K562 (cell line): ENCODE measurements around the gene USH1G. TPM values are rescaled to one million over a fixed set of nuclear protein-coding genes. Genes with fewer than 3 reads are reported as not detected.

ENCODE experiments used
- ATAC-seq: fragments of 200-7000 bp; cut with Tn5 transposase; 3 replicates; pipeline ENCODE4 v1.9.1; 2020; ENCODE audit warnings: moderate library complexity
- BruUV-seq: library from RNA; stranded (reverse); fragments of 400-500 nt; replicated peaks from 2 replicates; lab custom pipeline; 2021; lab: Mats Ljungman, UMichigan
- CTCF ChIA-PET: fragments of 300-600 bp; formaldehyde crosslinking; extraction: SDS; loops from one replicate; lab custom pipeline; 2021; ENCODE audit warnings: low intra/inter-chr PET ratio; lab: Yijun Ruan, JAX
- POLR2A ChIA-PET: fragments of 300-600, 350-650 bp; sonication (Branson Sonifier 250); formaldehyde crosslinking; extraction: SDS; loops from one replicate; lab custom pipeline; 2021; ENCODE audit warnings: antibody characterized with exemption, inconsistent platforms; lab: Yijun Ruan, JAX
- DNase-seq, 4 experiments: peaks; one replicate each; pipeline versions ENCODE4 v3.0.0 to v3.0.0-alpha.2; 2011 to 2018; ENCODE audit warnings: low spot score in 3 of 4, mixed read lengths in 3 of 4; ENCODE audit errors: extremely low read depth in 1 of 4
- FAIRE-seq: peaks from 2 replicates; lab custom pipeline; 2011; peaks lifted over from hg19 to GRCh38; lab: Jason Lieb, UNC
- H2AFZ ChIP-seq: 2 replicates; pipeline ENCODE4 v1.6.0; 2011; ENCODE audit warnings: low read depth, low read length, control low read depth, inconsistent platforms
- H3K27ac ChIP-seq: fragments of 200-600 bp; 3 replicates; pipeline ENCODE4 v1.8.0; 2011; ENCODE audit warnings: low read depth, mild to moderate bottlenecking, control low read depth, inconsistent platforms, low read length, moderate library complexity, mixed read lengths; ENCODE audit errors: extremely low read depth
- H3K27me3 ChIP-seq, 2 experiments: fragments of 300-600 bp in 1 of 2; 2 replicates in 1 of 2; 3 replicates in 1 of 2; pipeline versions ENCODE4 v1.6.0 to v1.8.0; 2011; ENCODE audit warnings: inconsistent platforms in 2 of 2, low read length in 2 of 2, mild to moderate bottlenecking in 1 of 2, mixed read lengths in 1 of 2, moderate library complexity in 1 of 2; ENCODE audit not compliant: control insufficient read depth in 2 of 2, insufficient read depth in 2 of 2
- H3K36me3 ChIP-seq: fragments of 300-600 bp; 3 replicates; pipeline ENCODE4 v1.8.0; 2011; ENCODE audit warnings: mild to moderate bottlenecking, low read length, inconsistent platforms; ENCODE audit not compliant: control insufficient read depth, insufficient read depth
- H3K4me1 ChIP-seq, 2 experiments: fragments of 200-600 bp in 1 of 2; replicated peaks in 1 of 2; 2 replicates in 1 of 2; 3 replicates in 1 of 2; pipeline versions ENCODE4 v1.5.1 to v1.8.0; 2011; ENCODE audit warnings: inconsistent platforms in 2 of 2, low read length in 2 of 2, mild to moderate bottlenecking in 1 of 2, mixed read lengths in 1 of 2, moderate library complexity in 1 of 2; ENCODE audit not compliant: control insufficient read depth in 2 of 2, insufficient read depth in 2 of 2
- H3K4me2 ChIP-seq: 2 replicates; pipeline ENCODE4 v1.6.1; 2011; ENCODE audit warnings: low read length, control low read depth, inconsistent platforms, mixed read lengths; ENCODE audit not compliant: insufficient read depth
- H3K4me3 ChIP-seq: fragments of 200-600 bp; sonication (generic), shearing (Covaris generic); 2 replicates; pipeline ENCODE4 v1.5.1; 2016; ENCODE audit warnings: control low read depth, inconsistent platforms
- H3K79me2 ChIP-seq: fragments of 200-600 bp; 3 replicates; pipeline ENCODE4 v1.8.0; 2011; ENCODE audit warnings: low read length, inconsistent platforms; ENCODE audit not compliant: control insufficient read depth, insufficient read depth
- H3K9ac ChIP-seq, 2 experiments: 2 replicates each; pipeline versions ENCODE4 v1.6.0 to v1.6.1; 2011; ENCODE audit warnings: low read depth in 2 of 2, low read length in 2 of 2, control low read depth in 1 of 2, inconsistent platforms in 1 of 2, mild to moderate bottlenecking in 1 of 2, mixed read lengths in 1 of 2; ENCODE audit not compliant: insufficient read depth in 1 of 2
- H3K9me1 ChIP-seq: one replicate; pipeline ENCODE4 v1.6.0; 2011; ENCODE audit warnings: inconsistent platforms, mild to moderate bottlenecking, low read length, moderate library complexity; ENCODE audit not compliant: control insufficient read depth, insufficient read depth
- H3K9me3 ChIP-seq: replicated peaks from 2 replicates; pipeline ENCODE4 v1.5.1; 2011; ENCODE audit warnings: low read depth, low read length, inconsistent platforms; ENCODE audit not compliant: control insufficient read depth, insufficient read depth
- H4K20me1 ChIP-seq: replicated peaks from 2 replicates; pipeline ENCODE4 v1.6.1; 2011; ENCODE audit warnings: low read length, inconsistent platforms, mixed read lengths; ENCODE audit not compliant: control insufficient read depth, insufficient read depth
- ARID2 ChIP-seq: fragments of 450-650 bp; IDR thresholded peaks from 2 replicates; pipeline ENCODE4 v1.6.1; 2017; ENCODE audit warnings: antibody characterized with exemption, mild to moderate bottlenecking
- HDGF ChIP-seq: fragments of 450-650 bp; IDR thresholded peaks from 2 replicates; pipeline ENCODE4 v1.6.1; 2016
- IRF9 ChIP-seq: fragments of 450-650 bp; IDR thresholded peaks from 2 replicates; pipeline ENCODE4 v1.6.1; 2016; ENCODE audit warnings: missing biosample characterization, missing genetic modification characterization
- ZBTB2 ChIP-seq: fragments of 450-650 bp; IDR thresholded peaks from 2 replicates; pipeline ENCODE4 v1.6.1; 2016; ENCODE audit warnings: antibody characterized with exemption
- WGBS: fragments of 100-300 bp; shearing (Covaris generic); methylation state at CpG from one replicate; pipeline ENCODE4 v1.1.6; 2016; ENCODE audit warnings: low coverage, mixed read lengths; ENCODE audit not compliant: insufficient coverage; ENCODE audit errors: missing lambda C conversion rate; 5-methylcytosine and 5-hydroxymethylcytosine counted together
- in situ Hi-C: fragments of 300-500 bp; cut with MboI; formaldehyde crosslinking; loops from 4 replicates; pipeline ENCODE4 v1.15.0; 2018; ENCODE audit warnings: inconsistent platforms, mixed read lengths
- intact Hi-C: fragments of 100-400 bp; cut with micrococcal nuclease; formaldehyde crosslinking; loops from 2 replicates; pipeline ENCODE4 v1.14.2; 2022
- polyA plus RNA-seq, 8 experiments: library from polyadenylated mRNA; depleted of rRNA in 4 of 8; stranded (reverse) in 5 of 8; unstranded in 3 of 8; fragments of >200 nt; fragmentation: Nextera tagmentation in 2 of 8; fragmentation: Illumina TruSeq in 1 of 8; extraction: Ambion mirVana in 2 of 8; extraction: Trizol in 1 of 8; gene quantifications; 2 replicates each; pipeline versions ENCODE4 v1.2.1 to v1.2.3, GENCODE V29; 2011 to 2014; ENCODE audit warnings: inconsistent platforms in 1 of 8, missing spikeins in 1 of 8
- total RNA-seq, 7 experiments: library from RNA; depleted of rRNA in 6 of 7; stranded (reverse); fragments of >200 nt in 6 of 7; fragmentation: Illumina TruSeq in 2 of 7; extraction: Trizol in 2 of 7; gene quantifications; 2 replicates each; pipeline versions ENCODE4 v1.2.1 to v1.2.3, GENCODE V29; 2011 to 2021; ENCODE audit warnings: low replicate concordance in 1 of 7

Gene USH1G
- total and polyA plus RNA-seq, 9 of the 15 experiments (the other 6 are each of a cell fraction or from before 2014, with no cell fraction given), result 0.22 to 1.00 (median 0.64) TPM; not detected in 2

- H3K4me1 ChIP-seq, result peaks cover 67 to 68% of the 10 kb centered on the region in 2 experiments
- H3K9me3 ChIP-seq, result no peaks in the 10 kb centered on the region
- H3K9me1 ChIP-seq, result no peaks in the 10 kb centered on the region
- H3K36me3 ChIP-seq, result peaks cover 19% of the 10 kb centered on the region; the same call in 1 of the 3 replicates
- BruUV-seq, result no TSS peak
- TF ChIP-seq ARID2 (0 out of 2 replicates have a peak, but pooled peaks have one; percentile 15), HDGF (0 out of 2 replicates have a peak, but pooled peaks have one; percentile 61), ZBTB2 (0 out of 2 replicates have a peak, but pooled peaks have one; percentile 19), IRF9 (no peak)
- TF ChIP-seq, all 486 proteins: peak for 3
- H3K4me2 ChIP-seq, result peak overlapping the region; percentile 94
- peak overlapping the region; percentile 72 for H3K4me3 ChIP-seq
- in situ Hi-C loops (no loop called here), intact Hi-C loops (loop anchor here (10.0 kb wide), 1 partner anchor 163 kb away; no protein-coding TSS in a partner anchor)
- peak overlapping the region; percentile 82 to 97; a peak in 3 of 4 replicates for H3K9ac ChIP-seq
- H2AFZ ChIP-seq, result no peak overlapping the region
- peak overlapping the region; percentile 13; the same call in 1 of the 3 replicates for H3K27ac ChIP-seq
- H4K20me1 ChIP-seq, result no peaks in the 10 kb centered on the region; the same call in 1 of the 2 replicates
- DNase-seq (no peak), FAIRE-seq (no peak), ATAC-seq (no peak)
- ChIA-PET CTCF (no interaction called here), POLR2A (interaction anchor here (1.1 to 4.2 kb wide), 5 partner anchors 9 to 89 kb away, joined by 3 to 62 read pairs (median 6); partner anchors contain the start of gene GRIN2C)
- H3K27me3 ChIP-seq, result no peaks in the 10 kb centered on the region
- H3K79me2 ChIP-seq, result peaks cover 29% of the 10 kb centered on the region
- WGBS, result 59% methylated on average over 8 of the region's 11 CpGs
Measured at GRCh38 chr17:74871356-74872076, 51.5 kb downstream of the USH1G start.
